Nephron (organoid): ENCODE data around the gene ITGB6.

Experiments
- H3K27ac Mint-ChIP-seq, 3 experiments: 2 replicates each; pipeline ENCODE4 v1.8.0; 2020; ENCODE audit warnings: mixed read lengths in 3 of 3, mild to moderate bottlenecking in 2 of 3, moderate library complexity in 1 of 3
- H3K27me3 Mint-ChIP-seq: 2 replicates; pipeline ENCODE4 v1.8.0; 2021; ENCODE audit warnings: low read depth, mild to moderate bottlenecking, moderate library complexity, mixed read lengths
- H3K36me3 Mint-ChIP-seq: 2 replicates; pipeline ENCODE4 v1.8.0; 2020; ENCODE audit warnings: low read depth, mixed read lengths
- H3K4me1 Mint-ChIP-seq: 2 replicates; pipeline ENCODE4 v1.8.0; 2020; ENCODE audit warnings: mixed read lengths
- H3K4me3 Mint-ChIP-seq, 3 experiments: 2 replicates each; pipeline ENCODE4 v1.8.0; 2020; ENCODE audit warnings: mild to moderate bottlenecking in 3 of 3, mixed read lengths in 3 of 3, moderate library complexity in 2 of 3
- H3K9me3 Mint-ChIP-seq: 2 replicates; pipeline ENCODE4 v1.8.0; 2020; ENCODE audit warnings: mixed read lengths
- TF ChIP-seq, protein P1 (sequence below), 3 experiments: fragments of 200-600 bp; sonication (generic); IDR thresholded peaks; one replicate each; pipeline ENCODE4 v1.5.0; 2021; ENCODE audit warnings: antibody characterized with exemption in 3 of 3; ENCODE audit not compliant: unreplicated experiment in 3 of 3

The ITGB6 gene

GRCh38 chr2:160053946-160054345 lies 146.1 kb downstream of the ITGB6 start:
- Mint-ChIP-seq H3K4me3 (no peak overlapping the region), H3K36me3 (no peaks in the 10 kb centered on the region), H3K27me3 (peaks cover 4% of the 10 kb centered on the region), H3K4me1 (peaks cover 47% of the 10 kb centered on the region), H3K9me3 (no peaks in the 10 kb centered on the region), H3K27ac (no peak overlapping the region)
- TF ChIP-seq, protein P1, sequence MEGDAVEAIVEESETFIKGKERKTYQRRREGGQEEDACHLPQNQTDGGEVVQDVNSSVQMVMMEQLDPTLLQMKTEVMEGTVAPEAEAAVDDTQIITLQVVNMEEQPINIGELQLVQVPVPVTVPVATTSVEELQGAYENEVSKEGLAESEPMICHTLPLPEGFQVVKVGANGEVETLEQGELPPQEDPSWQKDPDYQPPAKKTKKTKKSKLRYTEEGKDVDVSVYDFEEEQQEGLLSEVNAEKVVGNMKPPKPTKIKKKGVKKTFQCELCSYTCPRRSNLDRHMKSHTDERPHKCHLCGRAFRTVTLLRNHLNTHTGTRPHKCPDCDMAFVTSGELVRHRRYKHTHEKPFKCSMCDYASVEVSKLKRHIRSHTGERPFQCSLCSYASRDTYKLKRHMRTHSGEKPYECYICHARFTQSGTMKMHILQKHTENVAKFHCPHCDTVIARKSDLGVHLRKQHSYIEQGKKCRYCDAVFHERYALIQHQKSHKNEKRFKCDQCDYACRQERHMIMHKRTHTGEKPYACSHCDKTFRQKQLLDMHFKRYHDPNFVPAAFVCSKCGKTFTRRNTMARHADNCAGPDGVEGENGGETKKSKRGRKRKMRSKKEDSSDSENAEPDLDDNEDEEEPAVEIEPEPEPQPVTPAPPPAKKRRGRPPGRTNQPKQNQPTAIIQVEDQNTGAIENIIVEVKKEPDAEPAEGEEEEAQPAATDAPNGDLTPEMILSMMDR (IDR thresholded peaks at IDR 0.05; ENCODE audit: unreplicated experiment in 3 of 3): no peak

GRCh38 chr2:160052531-160052930 lies 147.5 kb downstream of the ITGB6 start:
- TF ChIP-seq, protein P1 (IDR thresholded peaks at IDR 0.05; ENCODE audit: unreplicated experiment in 3 of 3): no peak
- H3K27ac Mint-ChIP-seq: peak overlapping the region; percentile 32 to 95 (median 46)
- H3K4me3 Mint-ChIP-seq: no peak overlapping the region
- no peaks in the 10 kb centered on the region for H3K9me3 Mint-ChIP-seq
- no peaks in the 10 kb centered on the region for H3K36me3 Mint-ChIP-seq
- H3K4me1 Mint-ChIP-seq: peaks cover 45% of the 10 kb centered on the region
- peaks cover 3% of the 10 kb centered on the region for H3K27me3 Mint-ChIP-seq

DNA sequence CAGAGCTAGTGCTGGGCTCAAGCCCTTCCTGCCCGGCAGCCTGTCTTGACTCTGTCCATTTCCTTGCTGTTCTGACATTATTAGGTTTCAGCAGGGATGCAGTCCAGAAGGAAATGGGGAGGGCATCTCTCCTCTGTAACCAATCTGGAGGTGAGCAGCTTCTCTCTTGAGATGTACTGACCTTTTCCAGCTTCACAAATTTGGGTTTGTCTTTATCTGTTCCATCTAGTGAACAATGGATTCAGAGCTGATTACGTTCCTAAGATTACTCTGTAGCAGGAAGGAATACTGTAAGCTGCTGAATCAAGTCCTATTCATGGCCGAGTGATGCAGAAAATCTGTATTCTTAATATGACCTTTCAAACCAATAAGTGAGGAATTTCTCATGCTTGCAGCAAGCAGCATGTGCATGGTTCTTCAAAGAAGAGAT lies 148.7 kb downstream of the ITGB6 start:
- no peak overlapping the region for H3K4me3 Mint-ChIP-seq
- TF ChIP-seq, protein P1 (IDR thresholded peaks at IDR 0.05; ENCODE audit: unreplicated experiment in 3 of 3): no peak
- no peaks in the 10 kb centered on the region for H3K36me3 Mint-ChIP-seq
- H3K27ac Mint-ChIP-seq: peak overlapping the region; percentile 32 to 95 (median 46)
- no peaks in the 10 kb centered on the region for H3K27me3 Mint-ChIP-seq
- H3K4me1 Mint-ChIP-seq: peaks cover 35% of the 10 kb centered on the region
- no peaks in the 10 kb centered on the region for H3K9me3 Mint-ChIP-seq

- H3K4me3 Mint-ChIP-seq: no peak overlapping the region
- TF ChIP-seq, protein P1 (IDR thresholded peaks at IDR 0.05; ENCODE audit: unreplicated experiment in 3 of 3): no peak
- peaks cover 23% of the 10 kb centered on the region for H3K4me1 Mint-ChIP-seq
- H3K9me3 Mint-ChIP-seq: no peaks in the 10 kb centered on the region
- peak overlapping the region in 1 of 3 experiments; percentile 58 for H3K27ac Mint-ChIP-seq
- no peaks in the 10 kb centered on the region for H3K36me3 Mint-ChIP-seq
- H3K27me3 Mint-ChIP-seq: no peaks in the 10 kb centered on the region
Observed at GRCh38 chr2:160050147-160050546, 149.9 kb downstream of the ITGB6 start.
